ENCODE results near the gene ERN1. TPM values are rescaled to one million over a fixed set of nuclear protein-coding genes. Genes with fewer than 3 reads are reported as not detected.
"Not testable (repeated sequence)": the region's sequence is repeated elsewhere in the genome, so short reads cannot be mapped to it uniquely, and the experiment has no call there.

ERN1 gene
- total RNA-seq, 4 donors from 2014 or later: 9.5 to 20.2 (median 12.8) TPM

DNA sequence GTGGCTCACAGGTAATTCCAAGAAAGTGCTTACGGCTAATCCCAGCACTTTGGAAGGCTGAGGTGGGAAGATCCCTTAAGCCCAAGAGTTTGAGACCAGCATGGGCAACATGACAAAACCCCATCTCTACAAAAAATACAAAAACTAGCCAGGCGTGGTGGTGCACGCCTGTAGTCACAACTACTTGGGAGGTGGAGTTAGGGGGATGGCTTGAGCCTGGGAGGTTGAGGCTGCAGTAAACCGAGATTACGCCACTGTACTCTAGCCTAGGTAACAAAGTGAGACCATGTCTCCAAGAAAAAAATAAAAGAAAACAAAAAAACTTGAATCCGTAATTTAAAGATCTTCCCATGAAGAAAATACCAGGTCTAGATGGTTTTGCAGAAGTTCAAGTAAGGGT, 114.5 kb downstream of the ERN1 start:
- no peaks in the 10 kb centered on the region for H3K36me3 ChIP-seq
- no peaks in the 10 kb centered on the region for H3K9me3 ChIP-seq
- H3K4me3 ChIP-seq (replicated peaks in 1 of 3): no peak overlapping the region
- H3K4me1 ChIP-seq: peaks cover 0 to 4% of the 10 kb centered on the region in 2 donors
- TF ChIP-seq, protein P1, sequence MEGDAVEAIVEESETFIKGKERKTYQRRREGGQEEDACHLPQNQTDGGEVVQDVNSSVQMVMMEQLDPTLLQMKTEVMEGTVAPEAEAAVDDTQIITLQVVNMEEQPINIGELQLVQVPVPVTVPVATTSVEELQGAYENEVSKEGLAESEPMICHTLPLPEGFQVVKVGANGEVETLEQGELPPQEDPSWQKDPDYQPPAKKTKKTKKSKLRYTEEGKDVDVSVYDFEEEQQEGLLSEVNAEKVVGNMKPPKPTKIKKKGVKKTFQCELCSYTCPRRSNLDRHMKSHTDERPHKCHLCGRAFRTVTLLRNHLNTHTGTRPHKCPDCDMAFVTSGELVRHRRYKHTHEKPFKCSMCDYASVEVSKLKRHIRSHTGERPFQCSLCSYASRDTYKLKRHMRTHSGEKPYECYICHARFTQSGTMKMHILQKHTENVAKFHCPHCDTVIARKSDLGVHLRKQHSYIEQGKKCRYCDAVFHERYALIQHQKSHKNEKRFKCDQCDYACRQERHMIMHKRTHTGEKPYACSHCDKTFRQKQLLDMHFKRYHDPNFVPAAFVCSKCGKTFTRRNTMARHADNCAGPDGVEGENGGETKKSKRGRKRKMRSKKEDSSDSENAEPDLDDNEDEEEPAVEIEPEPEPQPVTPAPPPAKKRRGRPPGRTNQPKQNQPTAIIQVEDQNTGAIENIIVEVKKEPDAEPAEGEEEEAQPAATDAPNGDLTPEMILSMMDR (IDR thresholded peaks at IDR 0.05): no peak
- no peak for TF ChIP-seq POLR2A (IDR thresholded peaks at IDR 0.05)
- DNase-seq: no peak
- 89 to 91% methylated on average over 6 of the region's 6 CpGs for WGBS, 2 donors
- no peaks in the 10 kb centered on the region for H3K27me3 ChIP-seq
- H3K27ac ChIP-seq: peak overlapping the region in 2 of 3 donors; percentile 31 to 47
- intact Hi-C loops (cut with DNase I): no loop called here

GRCh38 chr17:64009571-64010402, 120.2 kb downstream of the ERN1 start:
- H3K27ac ChIP-seq: no peak overlapping the region
- H3K4me1 ChIP-seq: peaks cover 17 to 41% of the 10 kb centered on the region in 2 donors
- H3K27me3 ChIP-seq: no peaks in the 10 kb centered on the region
- no peak for DNase-seq
- H3K9me3 ChIP-seq: no peaks in the 10 kb centered on the region
- no peak overlapping the region for H3K4me3 ChIP-seq (replicated peaks in 1 of 3)
- intact Hi-C loops (cut with DNase I): no loop called here
- TF ChIP-seq, protein P1 (IDR thresholded peaks at IDR 0.05): no peak
- no peak for TF ChIP-seq POLR2A (IDR thresholded peaks at IDR 0.05)
- no peaks in the 10 kb centered on the region for H3K36me3 ChIP-seq
- WGBS, 2 donors: 65 to 73% methylated on average over 8 of the region's 8 CpGs

GRCh38 chr17:64008830-64009229, 121.1 kb downstream of the ERN1 start:
- intact Hi-C loops (cut with DNase I): no loop called here
- H3K27me3 ChIP-seq: no peaks in the 10 kb centered on the region
- H3K9me3 ChIP-seq: no peaks in the 10 kb centered on the region
- H3K36me3 ChIP-seq: no peaks in the 10 kb centered on the region
- H3K4me3 ChIP-seq (replicated peaks in 1 of 3): no peak overlapping the region
- DNase-seq: no peak
- no peak overlapping the region for H3K27ac ChIP-seq
- 65 to 70% methylated on average over 4 of the region's 4 CpGs for WGBS, 2 donors
- H3K4me1 ChIP-seq: peaks cover 17 to 43% of the 10 kb centered on the region in 2 donors
- TF ChIP-seq, protein P1 (IDR thresholded peaks at IDR 0.05): no peak
- no peak for TF ChIP-seq POLR2A (IDR thresholded peaks at IDR 0.05)

DNA sequence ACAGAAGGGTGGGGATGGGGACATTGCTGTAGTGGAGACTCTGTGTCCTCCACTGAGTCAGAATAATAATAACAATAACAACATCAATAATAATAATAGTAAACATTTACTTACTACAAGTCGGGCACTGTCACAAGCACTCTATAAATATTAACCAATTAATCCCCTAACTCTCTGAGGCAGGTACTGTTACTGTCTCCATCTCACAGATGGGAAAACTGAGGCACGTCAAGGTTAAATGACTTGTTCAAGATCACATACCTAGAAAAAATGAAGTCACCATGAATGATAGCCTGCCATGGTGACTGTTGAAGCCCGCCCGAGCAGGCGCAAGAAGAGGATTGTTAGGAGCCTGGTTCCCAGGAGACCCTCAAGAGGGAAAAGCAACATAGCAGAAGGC, 121.6 kb downstream of the ERN1 start:
- H3K27me3 ChIP-seq: no peaks in the 10 kb centered on the region
- peak overlapping the region in 1 of 3 donors; percentile 10 for H3K27ac ChIP-seq
- no peak overlapping the region for H3K4me3 ChIP-seq (replicated peaks in 1 of 3)
- TF ChIP-seq, protein P1 (IDR thresholded peaks at IDR 0.05): no peak
- TF ChIP-seq POLR2A (IDR thresholded peaks at IDR 0.05): no peak
- no peak for DNase-seq
- H3K4me1 ChIP-seq: peaks cover 17 to 43% of the 10 kb centered on the region in 2 donors
- WGBS, 2 donors: 83 to 87% methylated on average over 5 of the region's 5 CpGs
- H3K36me3 ChIP-seq: no peaks in the 10 kb centered on the region
- H3K9me3 ChIP-seq: no peaks in the 10 kb centered on the region
- intact Hi-C loops (cut with DNase I): no loop called here

DNA sequence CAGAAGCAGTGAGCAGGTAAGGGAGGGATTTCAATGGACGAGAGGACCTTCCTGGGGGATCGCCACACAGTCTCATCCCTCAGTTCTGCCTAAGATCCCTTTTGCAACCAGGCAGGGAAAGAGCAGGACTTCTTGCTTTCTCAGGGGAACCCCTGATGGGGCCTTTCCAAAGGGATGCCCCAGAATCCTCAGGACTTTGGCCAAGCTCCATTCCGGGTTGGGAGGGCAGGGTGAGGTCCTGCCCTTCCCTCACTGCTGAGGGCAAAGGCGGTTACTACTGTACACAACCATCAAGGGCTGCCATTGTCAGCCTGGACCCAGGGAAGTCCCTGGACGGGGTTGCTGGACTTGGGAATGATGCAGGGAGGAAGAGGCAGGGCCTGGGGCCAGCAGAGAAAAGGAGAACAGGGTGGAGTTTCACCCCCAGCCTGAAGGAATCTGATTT, 122.1 kb downstream of the ERN1 start:
- Histone ChIP-seq H3K27me3 (no peaks in the 10 kb centered on the region), H3K9me3 (no peaks in the 10 kb centered on the region), H3K4me3 (replicated peaks in 1 of 3) (no peak overlapping the region), H3K4me1 (peaks cover 17 to 43% of the 10 kb centered on the region in 2 donors), H3K27ac (peak overlapping the region in 1 of 3 donors; percentile 10), H3K36me3 (no peaks in the 10 kb centered on the region)
- no peak for DNase-seq
- TF ChIP-seq, protein P1 (IDR thresholded peaks at IDR 0.05): no peak
- TF ChIP-seq POLR2A (IDR thresholded peaks at IDR 0.05): no peak
- intact Hi-C loops (cut with DNase I): no loop called here
- 78 to 79% methylated on average over 5 of the region's 5 CpGs for WGBS, 2 donors

- H3K27ac ChIP-seq: peak overlapping the region in 1 of 3 donors; percentile 10
- H3K27me3 ChIP-seq; DNase-seq; H3K9me3 ChIP-seq; H3K4me3 ChIP-seq (replicated peaks in 1 of 3); H3K36me3 ChIP-seq; intact Hi-C loops (cut with DNase I): not testable (repeated sequence)
- peaks cover 17 to 45% of the 10 kb centered on the region in 2 donors for H3K4me1 ChIP-seq
- WGBS, 2 donors: 93 to 95% methylated on average over 5 of the region's 5 CpGs
These were observed 122.7 kb downstream of the ERN1 start for GRCh38 chr17:64007089-64007837.
